A673 (cell line): ENCODE data around the gene TMEM184B. TPM values are rescaled to one million over a fixed set of nuclear protein-coding genes. Genes with fewer than 3 reads are reported as not detected.
A peak's percentile ranks its signal among the peaks of the same experiment; 100 is the strongest.

ENCODE experiments used
- BruUV-seq: library from RNA; stranded (reverse); fragments of 400-500 nt; replicated peaks from 2 replicates; lab custom pipeline; 2021; lab: Mats Ljungman, UMichigan
- CTCF ChIA-PET: fragments of 300-600 bp; sonication (Branson Sonifier 250); formaldehyde crosslinking; loops from one replicate; lab custom pipeline; 2022; ENCODE audit warnings: antibody characterized with exemption; lab: Charles Lee
- POLR2A ChIA-PET: fragments of 300-600 bp; sonication (Branson Sonifier 250); formaldehyde crosslinking; loops from one replicate; lab custom pipeline; 2022; ENCODE audit warnings: antibody characterized with exemption; ENCODE audit not compliant: low non-redundant PET; lab: Charles Lee
- DNase-seq: peaks from one replicate; pipeline ENCODE4 v3.0.0-alpha.2; 2015; ENCODE audit warnings: low spot score
- H3K27ac ChIP-seq: fragments of 200-600 bp; sonication (generic); 2 replicates; pipeline ENCODE4 v1.5.1; 2016; ENCODE audit warnings: mixed run types, low read depth, mild to moderate bottlenecking, mixed read lengths, antibody characterized with exemption, low read length; ENCODE audit not compliant: poor library complexity, severe bottlenecking
- H3K27me3 ChIP-seq: fragments of 200-600 bp; sonication (generic); replicated peaks from 2 replicates; pipeline ENCODE4 v1.6.1; 2017; ENCODE audit warnings: mixed run types, low read depth, mild to moderate bottlenecking, mixed read lengths, antibody characterized with exemption, low read length; ENCODE audit not compliant: insufficient read depth, poor library complexity
- H3K36me3 ChIP-seq: fragments of 200-600 bp; sonication (generic); 2 replicates; pipeline ENCODE4 v1.6.1; 2016; ENCODE audit warnings: mixed run types, mild to moderate bottlenecking, mixed read lengths, antibody characterized with exemption, low read length; ENCODE audit not compliant: insufficient read depth, poor library complexity, severe bottlenecking
- H3K4me1 ChIP-seq: fragments of 200-600 bp; sonication (generic); 2 replicates; pipeline ENCODE4 v1.6.1; 2017; ENCODE audit warnings: mixed run types, mild to moderate bottlenecking, mixed read lengths, antibody characterized with exemption, low read length; ENCODE audit not compliant: insufficient read depth, poor library complexity, severe bottlenecking
- H3K4me3 ChIP-seq: fragments of 200-600 bp; sonication (generic); 2 replicates; pipeline ENCODE4 v1.5.1; 2016; ENCODE audit warnings: low read depth, mixed run types, mild to moderate bottlenecking, mixed read lengths, low read length; ENCODE audit not compliant: poor library complexity, severe bottlenecking
- H3K9me3 ChIP-seq: fragments of 200-600 bp; sonication (generic); 2 replicates; pipeline ENCODE4 v1.6.1; 2016; ENCODE audit warnings: mixed run types, low read depth, mild to moderate bottlenecking, mixed read lengths, antibody characterized with exemption, low read length; ENCODE audit not compliant: poor library complexity, severe bottlenecking
- EZH2 ChIP-seq: fragments of 200-600 bp; sonication (generic); IDR thresholded peaks from 2 replicates; pipeline ENCODE4 v1.6.1; 2017; ENCODE audit warnings: borderline replicate concordance, low read depth, mild to moderate bottlenecking, mixed read lengths, antibody characterized with exemption, low read length; ENCODE audit not compliant: poor library complexity, severe bottlenecking
- intact Hi-C: fragments of 100-400 bp; cut with micrococcal nuclease; formaldehyde crosslinking; loops from one replicate; pipeline ENCODE4 v1.10.0; 2022; ENCODE audit not compliant: unreplicated experiment
- total RNA-seq: library from RNA; stranded (reverse); gene quantifications from 2 replicates; pipeline ENCODE4 v1.2.3, GENCODE V29; 2021
- TF ChIP-seq, protein P1 (sequence below): fragments of 300-800, 200-600 bp; sonication (generic); conservative IDR thresholded peaks from 2 replicates; pipeline ENCODE4 v1.5.1; 2017; ENCODE audit warnings: low read depth, mild to moderate bottlenecking, antibody characterized with exemption, low read length, moderate library complexity, mixed read lengths

TMEM184B gene
- total RNA-seq, 1 experiment from 2014 or later: 50.9 TPM

DNA sequence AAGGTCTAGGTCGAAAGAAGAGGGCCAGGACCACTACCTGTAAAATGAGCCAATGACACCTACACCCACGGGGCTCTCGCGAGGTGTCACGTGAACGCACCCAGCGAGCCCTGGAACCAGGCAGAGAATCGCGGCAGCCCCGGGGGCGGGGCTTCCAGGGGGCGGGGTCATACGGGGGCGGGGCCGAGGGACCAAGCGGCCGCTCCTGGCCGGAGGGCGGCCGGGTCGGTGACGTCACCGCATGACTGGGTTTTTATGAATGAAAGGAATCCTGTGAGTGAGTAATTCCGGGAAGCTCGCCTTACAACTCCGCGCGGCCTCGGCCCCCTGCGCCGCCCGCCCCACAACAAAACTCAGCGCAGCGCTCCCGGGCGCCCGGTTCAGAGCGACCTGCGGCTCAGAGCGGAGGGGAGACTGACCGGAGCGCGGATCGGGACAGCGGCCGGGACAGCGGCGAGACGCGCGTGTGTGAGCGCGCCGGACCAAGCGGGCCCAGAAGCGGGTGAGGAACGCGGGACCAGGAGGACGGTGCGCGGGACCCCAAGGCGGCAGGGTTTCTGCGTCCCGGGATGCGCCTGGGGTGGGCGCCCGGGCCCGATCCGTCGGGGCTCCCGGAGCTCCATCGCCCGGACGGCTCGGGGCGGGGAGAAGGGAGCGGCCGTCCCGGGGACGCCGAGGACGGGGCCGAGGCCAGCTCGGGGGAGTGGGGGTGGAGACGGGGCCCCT, 70.9 kb downstream of the TMEM184B start, which contains the start of gene MAFF:
Gene MAFF, plus strand, starts transcription at position 284 of the 726 bp plus-strand sequence. CDS start 11,860 bp downstream, outside the sequence.
- no peak for TF ChIP-seq EZH2
- TF ChIP-seq, protein P1, sequence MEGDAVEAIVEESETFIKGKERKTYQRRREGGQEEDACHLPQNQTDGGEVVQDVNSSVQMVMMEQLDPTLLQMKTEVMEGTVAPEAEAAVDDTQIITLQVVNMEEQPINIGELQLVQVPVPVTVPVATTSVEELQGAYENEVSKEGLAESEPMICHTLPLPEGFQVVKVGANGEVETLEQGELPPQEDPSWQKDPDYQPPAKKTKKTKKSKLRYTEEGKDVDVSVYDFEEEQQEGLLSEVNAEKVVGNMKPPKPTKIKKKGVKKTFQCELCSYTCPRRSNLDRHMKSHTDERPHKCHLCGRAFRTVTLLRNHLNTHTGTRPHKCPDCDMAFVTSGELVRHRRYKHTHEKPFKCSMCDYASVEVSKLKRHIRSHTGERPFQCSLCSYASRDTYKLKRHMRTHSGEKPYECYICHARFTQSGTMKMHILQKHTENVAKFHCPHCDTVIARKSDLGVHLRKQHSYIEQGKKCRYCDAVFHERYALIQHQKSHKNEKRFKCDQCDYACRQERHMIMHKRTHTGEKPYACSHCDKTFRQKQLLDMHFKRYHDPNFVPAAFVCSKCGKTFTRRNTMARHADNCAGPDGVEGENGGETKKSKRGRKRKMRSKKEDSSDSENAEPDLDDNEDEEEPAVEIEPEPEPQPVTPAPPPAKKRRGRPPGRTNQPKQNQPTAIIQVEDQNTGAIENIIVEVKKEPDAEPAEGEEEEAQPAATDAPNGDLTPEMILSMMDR: no peak
- Histone ChIP-seq H3K27ac (peak within 1 kb of the TSS; percentile 70), H3K9me3 (no peaks in the 10 kb centered on the region), H3K36me3 (no peaks in the 10 kb centered on the region), H3K4me1 (no peaks in the 10 kb centered on the region), H3K27me3 (no peaks in the 10 kb centered on the region), H3K4me3 (peak within 1 kb of the TSS; percentile 87)
- no TSS peak for BruUV-seq
- intact Hi-C loops: no loop called here
- POLR2A ChIA-PET: interaction anchor here (0.6 to 0.7 kb wide), 2 partner anchors 14 to 123 kb away, joined by 6 to 15 read pairs; no protein-coding TSS in a partner anchor
- CTCF ChIA-PET: no interaction called here
- peak; percentile 92 for DNase-seq

DNA sequence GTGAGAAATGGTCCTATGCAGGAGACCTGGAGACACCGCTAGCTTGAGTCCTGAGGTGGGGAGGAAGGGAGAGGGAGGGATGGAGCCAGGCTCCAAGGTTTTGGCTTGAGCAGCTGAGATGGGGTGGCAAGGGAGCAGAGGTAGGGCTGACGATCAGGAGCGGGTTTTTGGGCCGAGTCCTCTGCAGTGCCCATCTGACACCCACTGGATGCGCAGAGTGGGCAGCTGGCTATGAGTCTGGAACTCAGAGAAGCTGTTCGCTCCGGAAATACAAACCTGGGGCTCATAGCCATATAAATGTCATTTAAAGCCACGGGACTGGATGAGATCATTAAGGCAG, 71.5 kb downstream of the TMEM184B start:
- intact Hi-C loops: no loop called here
- no peaks in the 10 kb centered on the region for H3K9me3 ChIP-seq
- CTCF ChIA-PET: no interaction called here
- H3K4me1 ChIP-seq: no peaks in the 10 kb centered on the region
- DNase-seq: no peak
- no peaks in the 10 kb centered on the region for H3K27me3 ChIP-seq
- peak overlapping the region; percentile 87 for H3K4me3 ChIP-seq
- POLR2A ChIA-PET: interaction anchor here (0.7 kb wide), 2 partner anchors 57 to 188 kb away, joined by 4 read pairs; no protein-coding TSS in a partner anchor
- H3K36me3 ChIP-seq: no peaks in the 10 kb centered on the region
- no peak for TF ChIP-seq EZH2
- TF ChIP-seq, protein P1: no peak
- no TSS peak for BruUV-seq
- H3K27ac ChIP-seq: no peak overlapping the region

DNA sequence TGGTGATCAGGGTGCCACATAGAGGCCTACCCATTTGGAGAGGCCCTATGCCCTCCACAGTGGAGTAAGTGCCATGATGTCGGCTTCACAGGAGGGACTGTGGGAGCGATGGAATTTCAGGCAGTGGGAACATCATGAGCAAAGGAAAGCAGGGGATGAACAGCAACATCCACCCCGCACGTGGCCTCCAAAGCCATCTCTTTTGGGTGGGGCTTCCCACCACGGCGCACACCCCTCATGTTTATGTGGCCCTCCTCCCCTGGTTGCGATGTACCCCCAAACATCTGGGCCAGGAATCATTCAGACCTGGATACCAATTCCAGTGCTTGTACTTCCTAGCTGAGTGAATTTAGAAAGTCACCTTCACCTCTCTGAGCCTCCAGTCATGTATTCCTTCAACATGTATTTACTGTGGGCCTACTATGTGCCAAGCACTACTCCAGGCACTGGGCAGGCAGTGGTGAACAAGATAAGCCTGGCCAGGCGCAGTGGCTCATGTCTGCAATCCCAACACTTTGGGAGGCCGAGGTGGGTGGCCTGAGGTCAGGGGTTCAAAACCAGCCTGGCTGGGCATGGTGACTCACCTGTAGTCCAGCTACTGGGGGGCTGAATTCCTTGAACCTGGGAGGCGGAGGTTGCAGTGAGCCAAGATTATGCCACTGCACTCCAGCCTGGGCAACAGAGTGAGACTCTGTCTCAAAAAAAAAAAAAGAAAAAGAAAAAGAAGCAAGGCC, 72.8 kb downstream of the TMEM184B start:
- Histone ChIP-seq H3K36me3 (no peaks in the 10 kb centered on the region), H3K27ac (no peak overlapping the region), H3K9me3 (no peaks in the 10 kb centered on the region), H3K4me1 (no peaks in the 10 kb centered on the region), H3K4me3 (no peak overlapping the region), H3K27me3 (no peaks in the 10 kb centered on the region)
- no peak for TF ChIP-seq EZH2
- TF ChIP-seq, protein P1: no peak
- CTCF ChIA-PET: no interaction called here
- BruUV-seq: no TSS peak
- DNase-seq: no peak
- POLR2A ChIA-PET: interaction anchor here (0.6 to 0.7 kb wide), 2 partner anchors 7 to 8 kb away, joined by 12 to 17 read pairs; no protein-coding TSS in a partner anchor
- intact Hi-C loops: no loop called here
